ENCODE measurements around the gene RGS6.

RGS6 gene

GRCh38 chr14:72527591-72527990 lies 595.4 kb downstream of the RGS6 start:
- no peak for DNase-seq (ENCODE audit: low read depth)

- no peak for DNase-seq (ENCODE audit: low read depth)
Observed at GRCh38 chr14:72528059-72528862, 596.0 kb downstream of the RGS6 start.

- no peak for DNase-seq (ENCODE audit: low read depth)
Observed at GRCh38 chr14:72528863-72529175, 596.6 kb downstream of the RGS6 start.

GRCh38 chr14:72532686-72533454 lies 600.6 kb downstream of the RGS6 start:
- no peak for DNase-seq (ENCODE audit: low read depth)

GRCh38 chr14:72535485-72535884 lies 603.3 kb downstream of the RGS6 start:
- no peak for DNase-seq (ENCODE audit: low read depth)

GRCh38 chr14:72538387-72538786 lies 606.2 kb downstream of the RGS6 start:
- no peak for DNase-seq (ENCODE audit: low read depth)

GRCh38 chr14:72539661-72540315 lies 607.6 kb downstream of the RGS6 start:
- no peak for DNase-seq (ENCODE audit: low read depth)

GRCh38 chr14:72540836-72541235 lies 608.6 kb downstream of the RGS6 start:
- no peak for DNase-seq (ENCODE audit: low read depth)

- DNase-seq (ENCODE audit: low read depth): no peak
Observed at GRCh38 chr14:72541546-72541945, 609.3 kb downstream of the RGS6 start.

- no peak for DNase-seq (ENCODE audit: low read depth)
Observed at GRCh38 chr14:72543341-72543740, 611.1 kb downstream of the RGS6 start.

GRCh38 chr14:72544615-72545387 lies 612.6 kb downstream of the RGS6 start:
- no peak for DNase-seq (ENCODE audit: low read depth)

GRCh38 chr14:72545411-72546311 lies 613.4 kb downstream of the RGS6 start:
- no peak for DNase-seq (ENCODE audit: low read depth)

GRCh38 chr14:72546344-72547016 lies 614.3 kb downstream of the RGS6 start:
- DNase-seq (ENCODE audit: low read depth): no peak

GRCh38 chr14:72547999-72548398 lies 615.8 kb downstream of the RGS6 start:
- no peak for DNase-seq (ENCODE audit: low read depth)

- no peak for DNase-seq (ENCODE audit: low read depth)
Observed at GRCh38 chr14:72549026-72549425, 616.8 kb downstream of the RGS6 start.

- no peak for DNase-seq (ENCODE audit: low read depth)
Observed at GRCh38 chr14:72549854-72550253, 617.6 kb downstream of the RGS6 start.

- no peak for DNase-seq (ENCODE audit: low read depth)
Observed at GRCh38 chr14:72550513-72550912, 618.3 kb downstream of the RGS6 start.

GRCh38 chr14:72552236-72552635 lies 620.0 kb downstream of the RGS6 start:
- DNase-seq (ENCODE audit: low read depth): no peak

GRCh38 chr14:72553161-72553560 lies 620.9 kb downstream of the RGS6 start:
- no peak for DNase-seq (ENCODE audit: low read depth)

GRCh38 chr14:72553656-72554055 lies 621.4 kb downstream of the RGS6 start:
- no peak for DNase-seq (ENCODE audit: low read depth)

GRCh38 chr14:72554401-72554800 lies 622.2 kb downstream of the RGS6 start:
- DNase-seq (ENCODE audit: low read depth): no peak
